ENCODE data around the gene PBX4. TPM values are rescaled to one million over a fixed set of nuclear protein-coding genes. Genes with fewer than 3 reads are reported as not detected.
"Not testable (repeated sequence)": the region's sequence is repeated elsewhere in the genome, so short reads cannot be mapped to it uniquely, and the experiment has no call there.

The PBX4 gene
- total and polyA plus RNA-seq, 2 donors (not counting 3 experiments of a cell fraction or from before 2014, with no cell fraction given), result not detected

GRCh38 chr19:19610376-19611202, 7.9 kb downstream of the PBX4 start:
- intact Hi-C loops (cut with micrococcal nuclease), result no loop called here
- no peaks in the 10 kb centered on the region for H3K9me3 ChIP-seq (replicated peaks; ENCODE audit: control insufficient read depth, insufficient read depth, low read length)
- no peak for FAIRE-seq
- no TSS peak for BruUV-seq (replicated peaks)
- no peaks in the 10 kb centered on the region for H4K20me1 ChIP-seq (replicated peaks; ENCODE audit: control insufficient read depth, extremely low read depth, insufficient read depth, low read length)
- POLR2A ChIA-PET, result no interaction called here
- no peak overlapping the region for H3K27ac ChIP-seq (ENCODE audit: insufficient read depth, low read depth, low read length)
- H3K36me3 ChIP-seq (ENCODE audit: control insufficient read depth in 2 of 2, extremely low read depth in 1 of 2, insufficient read depth in 2 of 2, low read length in 2 of 2), result no peaks in the 10 kb centered on the region
- TF ChIP-seq POLR2A (IDR thresholded peaks at IDR 0.05; ENCODE audit: low read depth, low read length), result no peak
- TF ChIP-seq POLR2AphosphoS5 (IDR thresholded peaks at IDR 0.05; ENCODE audit: insufficient read depth, low read depth, low read length), result no peak
- TF ChIP-seq JUN (IDR thresholded peaks at IDR 0.05; ENCODE audit: borderline replicate concordance, insufficient read depth, insufficient read length, low read depth), result no peak
- TF ChIP-seq FOS (IDR thresholded peaks at IDR 0.05; ENCODE audit: borderline replicate concordance, insufficient read depth, low read length), result no peak
- TF ChIP-seq EZH2 (IDR thresholded peaks at IDR 0.05; ENCODE audit: borderline replicate concordance, low read depth, low read length, severe bottlenecking), result no peak
- no peak for TF ChIP-seq MYC (IDR thresholded peaks at IDR 0.05; ENCODE audit: low read depth, low read length)
- TF ChIP-seq CTCF (IDR thresholded peaks at IDR 0.05; ENCODE audit: extremely low read depth in 1 of 2, insufficient read depth in 1 of 2, low read depth in 1 of 2, low read length in 2 of 2), result no peak
- no peak for TF ChIP-seq GATA2 (IDR thresholded peaks at IDR 0.05; ENCODE audit: insufficient read depth, insufficient read length, low read depth, low read length)
- TF ChIP-seq, protein P1, sequence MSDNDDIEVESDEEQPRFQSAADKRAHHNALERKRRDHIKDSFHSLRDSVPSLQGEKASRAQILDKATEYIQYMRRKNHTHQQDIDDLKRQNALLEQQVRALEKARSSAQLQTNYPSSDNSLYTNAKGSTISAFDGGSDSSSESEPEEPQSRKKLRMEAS (IDR thresholded peaks at IDR 0.05; ENCODE audit: insufficient read depth, insufficient read length), result no peak
- no peaks in the 10 kb centered on the region for H3K4me1 ChIP-seq (ENCODE audit: control insufficient read depth, extremely low read depth, insufficient read depth, low read length)
- H3K9ac ChIP-seq (replicated peaks; ENCODE audit: extremely low read depth, insufficient read depth, low read length), result no peak overlapping the region
- H3K4me2 ChIP-seq (ENCODE audit: insufficient read depth, low read length), result no peak overlapping the region
- no peaks in the 10 kb centered on the region for H3K9me1 ChIP-seq (replicated peaks; ENCODE audit: control insufficient read depth, extremely low read depth, insufficient read depth, low read length)
- CTCF ChIA-PET, result no interaction called here
- dilution Hi-C loops (cut with MboI; ENCODE audit: extremely low pct_ligation_motif_present, low sequenced_read_pairs), result no loop called here
- H2AFZ ChIP-seq (ENCODE audit: low read depth, low read length), result no peak overlapping the region
- no peaks in the 10 kb centered on the region for H3K79me2 ChIP-seq (ENCODE audit: control insufficient read depth, insufficient read depth, low read length)
- H3K4me3 ChIP-seq (replicated peaks in 1 of 3; ENCODE audit: insufficient read depth in 1 of 3, low read depth in 1 of 3, low read length in 3 of 3), result no peak overlapping the region
- H3K27me3 ChIP-seq (ENCODE audit: control insufficient read depth in 2 of 2, insufficient read depth in 2 of 2, low read length in 2 of 2), result no peaks in the 10 kb centered on the region
- no peak for DNase-seq (ENCODE audit: low read depth, low spot score)

DNA sequence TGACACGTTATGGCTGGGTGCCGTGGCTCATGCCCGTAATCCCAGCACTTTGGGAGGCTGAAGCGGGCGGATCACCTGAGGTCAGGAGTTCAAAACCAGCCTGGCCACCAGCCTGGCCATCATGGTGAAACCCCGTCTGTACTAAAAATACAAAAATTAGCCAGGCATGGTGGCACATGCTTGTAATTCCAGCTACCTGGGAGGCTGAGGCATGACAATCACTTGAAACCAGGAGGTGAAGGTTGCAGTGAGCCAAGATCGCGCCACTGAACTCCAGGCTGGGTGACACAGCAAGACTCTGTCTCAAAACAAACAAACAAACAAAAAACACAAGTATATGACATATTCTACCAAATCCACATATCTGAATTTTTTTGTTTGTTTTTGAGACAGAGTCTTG, 11.8 kb downstream of the PBX4 start:
- dilution Hi-C loops (cut with MboI; ENCODE audit: extremely low pct_ligation_motif_present, low sequenced_read_pairs); H4K20me1 ChIP-seq (replicated peaks; ENCODE audit: control insufficient read depth, extremely low read depth, insufficient read depth, low read length); POLR2A ChIA-PET; H3K4me2 ChIP-seq (ENCODE audit: insufficient read depth, low read length); H3K27me3 ChIP-seq (ENCODE audit: control insufficient read depth in 2 of 2, insufficient read depth in 2 of 2, low read length in 2 of 2); CTCF ChIA-PET; FAIRE-seq; intact Hi-C loops (cut with micrococcal nuclease); H3K9me1 ChIP-seq (replicated peaks; ENCODE audit: control insufficient read depth, extremely low read depth, insufficient read depth, low read length); DNase-seq (ENCODE audit: low read depth, low spot score); H2AFZ ChIP-seq (ENCODE audit: low read depth, low read length); H3K9ac ChIP-seq (replicated peaks; ENCODE audit: extremely low read depth, insufficient read depth, low read length); H3K4me3 ChIP-seq (replicated peaks in 1 of 3; ENCODE audit: insufficient read depth in 1 of 3, low read depth in 1 of 3, low read length in 3 of 3); H3K79me2 ChIP-seq (ENCODE audit: control insufficient read depth, insufficient read depth, low read length); H3K36me3 ChIP-seq (ENCODE audit: control insufficient read depth in 2 of 2, extremely low read depth in 1 of 2, insufficient read depth in 2 of 2, low read length in 2 of 2); BruUV-seq (replicated peaks); H3K27ac ChIP-seq (ENCODE audit: insufficient read depth, low read depth, low read length); H3K4me1 ChIP-seq (ENCODE audit: control insufficient read depth, extremely low read depth, insufficient read depth, low read length); H3K9me3 ChIP-seq (replicated peaks; ENCODE audit: control insufficient read depth, insufficient read depth, low read length): not testable (repeated sequence)
